Breast epithelium (tissue), 4 donors: ENCODE data around the gene CMTM8. TPM values are rescaled to one million over a fixed set of nuclear protein-coding genes. Genes with fewer than 3 reads are reported as not detected.

Experiments used
- DNase-seq, 2 donors: peaks; one replicate each; pipeline ENCODE4 v3.0.0-alpha.2; 2019; ENCODE audit warnings: low spot score in 2 of 2
- H3K27ac ChIP-seq, 2 donors: fragments of 200-600 bp; sonication (generic) in 1 of 2; one replicate each; pipeline ENCODE4 v1.5.1; 2016 to 2019; ENCODE audit warnings: mild to moderate bottlenecking in 1 of 2
- H3K27me3 ChIP-seq, 2 donors: fragments of 200-600 bp; sonication (generic) in 1 of 2; one replicate each; pipeline versions ENCODE4 v1.5.1 to v1.6.0; 2017 to 2019; ENCODE audit warnings: control low read depth in 1 of 2, mild to moderate bottlenecking in 1 of 2
- H3K36me3 ChIP-seq: fragments of 200-600 bp; one replicate; pipeline ENCODE4 v1.5.1; 2019
- H3K4me1 ChIP-seq, 2 donors: fragments of 200-600 bp; sonication (generic); one replicate each; pipeline ENCODE4 v1.5.1; 2016 to 2019; ENCODE audit warnings: control low read depth in 1 of 2
- H3K4me3 ChIP-seq, 3 donors: fragments of 200-600 bp; sonication (generic); 1 replicate in 2 of 3; 2 replicates in 1 of 3; pipeline ENCODE4 v1.5.1; 2016 to 2019; ENCODE audit warnings: mild to moderate bottlenecking in 3 of 3, moderate library complexity in 2 of 3
- H3K9me3 ChIP-seq, 2 donors: fragments of 200-600 bp; sonication (generic) in 1 of 2; one replicate each; pipeline ENCODE4 v1.5.1; 2016 to 2019; ENCODE audit warnings: control low read depth in 1 of 2
- CTCF ChIP-seq, 3 donors: fragments of 450-650 bp; IDR thresholded peaks; one replicate each; pipeline ENCODE4 v1.5.1; 2016 to 2017; ENCODE audit warnings: antibody characterized with exemption in 3 of 3, mild to moderate bottlenecking in 3 of 3, moderate library complexity in 3 of 3
- POLR2A ChIP-seq: fragments of 450-650 bp; IDR thresholded peaks from one replicate; pipeline ENCODE4 v1.6.1; 2016; ENCODE audit warnings: antibody characterized with exemption, mild to moderate bottlenecking, moderate library complexity
- POLR2AphosphoS5 ChIP-seq, 3 donors: sonication (generic); formaldehyde crosslinking; IDR thresholded peaks; one replicate each; pipeline ENCODE4 v1.6.1; 2017; ENCODE audit warnings: antibody characterized with exemption in 3 of 3
- intact Hi-C: fragments of 100-400 bp; cut with DNase I; formaldehyde crosslinking; loops from one replicate; pipeline ENCODE4 v1.15.1; 2023; ENCODE audit warnings: low total_unique reads
- total RNA-seq, 3 donors: library from RNA; depleted of rRNA; stranded (reverse); fragments of >200 nt; gene quantifications; one replicate each; pipeline ENCODE4 v1.1.0, GENCODE V29; 2016

CMTM8 gene
- total RNA-seq, 3 donors from 2014 or later, result 4.2 to 24.7 (median 19.3) TPM

DNA sequence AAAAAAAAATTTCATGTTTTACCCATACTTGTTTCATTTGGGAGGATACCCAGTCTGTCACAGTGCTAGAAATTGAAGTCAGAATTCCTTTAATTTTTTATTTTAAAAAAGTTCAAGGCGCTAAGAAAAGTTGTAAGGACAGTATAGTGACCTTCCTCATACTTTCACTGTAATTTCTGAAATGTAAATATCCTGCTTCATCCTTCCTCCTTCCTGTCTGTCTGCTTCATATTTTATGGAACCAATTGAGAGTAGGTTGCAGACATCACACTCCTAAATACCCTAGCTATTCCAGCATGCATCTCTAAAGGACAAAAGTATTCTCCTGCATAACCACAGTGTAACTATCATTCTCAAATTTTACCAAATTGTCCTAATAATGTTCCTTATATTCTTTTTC lies 35.8 kb downstream of the CMTM8 start:
- TF ChIP-seq POLR2A (no peak), CTCF (IDR thresholded peaks at IDR 0.05) (no peak), POLR2AphosphoS5 (IDR thresholded peaks at IDR 0.05) (no peak)

DNA sequence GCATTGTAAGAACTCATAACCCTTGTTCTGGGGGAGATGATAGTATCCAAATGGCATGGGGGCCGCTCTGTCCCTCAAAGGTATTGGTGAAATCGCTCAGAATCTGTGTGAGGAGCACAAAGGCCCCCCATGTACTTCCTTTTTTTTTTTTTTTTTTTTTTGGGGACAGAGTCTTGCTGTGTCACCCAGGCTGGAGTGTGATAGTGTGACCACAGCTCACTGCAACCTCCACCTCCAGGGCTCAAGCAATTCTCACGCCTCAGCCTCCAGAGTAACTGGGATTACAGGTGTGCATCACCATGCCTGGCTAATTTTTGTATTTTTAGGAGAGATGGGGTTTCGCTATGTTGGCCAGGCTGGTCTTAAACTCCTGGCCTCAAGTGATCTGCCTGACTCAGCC lies 37.0 kb downstream of the CMTM8 start:
- intact Hi-C loops, result no loop called here
- DNase-seq, result no peak
- Histone ChIP-seq H3K36me3 (no peaks in the 10 kb centered on the region), H3K27me3 (no peaks in the 10 kb centered on the region), H3K9me3 (no peaks in the 10 kb centered on the region), H3K4me1 (peaks cover 0 to 8% of the 10 kb centered on the region in 2 donors), H3K27ac (peak overlapping the region; percentile 88 to 91), H3K4me3 (peak overlapping the region in 1 of 3 donors; percentile 44)
- TF ChIP-seq POLR2AphosphoS5 (IDR thresholded peaks at IDR 0.05), result no peak
- no peak for TF ChIP-seq POLR2A
- no peak for TF ChIP-seq CTCF (IDR thresholded peaks at IDR 0.05)

More for the DNA sequence above, 35.8 kb downstream of the CMTM8 start:
- Histone ChIP-seq H3K9me3 (no peaks in the 10 kb centered on the region), H3K4me3 (no peak overlapping the region), H3K4me1 (peaks cover 0 to 8% of the 10 kb centered on the region in 2 donors), H3K27me3 (no peaks in the 10 kb centered on the region), H3K36me3 (no peaks in the 10 kb centered on the region), H3K27ac (peak overlapping the region in 1 of 2 donors; percentile 88)
- DNase-seq, result no peak
- intact Hi-C loops, result no loop called here

GRCh38 chr3:32276279-32276841 lies 37.9 kb downstream of the CMTM8 start:
- Histone ChIP-seq H3K36me3 (no peaks in the 10 kb centered on the region), H3K27ac (peak overlapping the region; percentile 88 to 91), H3K27me3 (no peaks in the 10 kb centered on the region), H3K9me3 (no peaks in the 10 kb centered on the region), H3K4me3 (peak overlapping the region in 1 of 3 donors; percentile 44), H3K4me1 (peaks cover 0 to 8% of the 10 kb centered on the region in 2 donors)
- DNase-seq, result peak in 1 of 2 donors; percentile 95
- TF ChIP-seq POLR2A (no peak), POLR2AphosphoS5 (IDR thresholded peaks at IDR 0.05) (peak; percentile 17 to 73 (median 24))
- intact Hi-C loops, result no loop called here

DNA sequence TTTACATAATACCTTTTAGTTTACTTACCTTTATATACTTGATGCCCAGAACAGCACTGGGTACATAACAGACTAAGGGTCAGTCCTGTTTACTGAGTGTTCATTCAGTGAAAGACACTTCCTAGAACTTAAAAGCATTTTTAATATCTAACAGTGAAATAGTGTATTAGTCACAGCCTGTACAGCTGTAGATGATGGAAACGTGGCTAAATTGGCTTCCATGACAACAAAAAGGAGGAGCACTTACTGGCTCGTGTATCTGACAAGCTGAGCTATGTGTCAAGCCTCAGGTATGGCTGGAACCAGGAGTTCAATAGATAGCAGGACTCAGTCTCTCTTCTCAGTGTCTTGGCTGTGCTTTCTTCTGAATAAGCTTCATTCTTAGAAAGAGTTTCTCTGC lies 40.2 kb downstream of the CMTM8 start:
- Histone ChIP-seq H3K27me3 (no peaks in the 10 kb centered on the region), H3K27ac (peak overlapping the region in 1 of 2 donors; percentile 25), H3K9me3 (no peaks in the 10 kb centered on the region), H3K4me1 (peaks cover 0 to 8% of the 10 kb centered on the region in 2 donors), H3K36me3 (no peaks in the 10 kb centered on the region), H3K4me3 (no peak overlapping the region)
- intact Hi-C loops, result no loop called here
- TF ChIP-seq POLR2A, result no peak
- no peak for TF ChIP-seq CTCF (IDR thresholded peaks at IDR 0.05)
- no peak for TF ChIP-seq POLR2AphosphoS5 (IDR thresholded peaks at IDR 0.05)
- DNase-seq, result no peak

DNA sequence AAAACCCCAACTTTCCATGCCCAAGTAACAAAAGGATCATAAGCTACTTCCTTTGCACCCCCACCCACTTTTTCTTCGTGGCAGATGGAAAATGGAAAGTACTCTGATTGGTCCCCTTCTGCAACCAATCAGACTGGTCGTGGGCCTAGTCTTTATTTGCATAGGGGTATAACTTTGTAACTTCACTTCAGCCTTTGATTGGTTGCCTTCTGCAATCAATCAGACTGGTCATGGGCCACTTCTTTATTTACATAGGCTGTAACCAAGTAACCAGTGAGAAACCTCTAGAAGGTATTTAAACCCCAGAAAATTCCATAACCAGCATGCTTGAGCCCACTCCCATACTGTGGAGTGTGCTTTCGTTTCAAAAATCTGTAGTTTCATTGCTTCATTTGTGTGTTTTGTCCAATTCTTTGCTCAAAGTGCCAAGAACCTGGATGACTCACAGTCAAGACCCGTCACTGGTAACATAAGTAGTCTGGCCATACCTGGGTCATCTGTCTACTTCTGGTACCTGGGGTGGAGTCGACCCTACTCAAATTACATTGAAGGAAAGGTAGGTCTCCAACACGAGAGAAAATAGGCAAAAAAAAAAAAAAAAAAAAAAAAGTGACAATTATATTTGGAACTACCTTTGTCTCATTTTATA lies 41.9 kb downstream of the CMTM8 start:
- DNase-seq, result no peak
- no peak overlapping the region for H3K27ac ChIP-seq
- peaks cover 0 to 8% of the 10 kb centered on the region in 2 donors for H3K4me1 ChIP-seq
- no peaks in the 10 kb centered on the region for H3K9me3 ChIP-seq
- TF ChIP-seq POLR2A (no peak), POLR2AphosphoS5 (IDR thresholded peaks at IDR 0.05) (no peak), CTCF (IDR thresholded peaks at IDR 0.05) (no peak)
- intact Hi-C loops, result no loop called here
- H3K36me3 ChIP-seq, result no peaks in the 10 kb centered on the region
- H3K27me3 ChIP-seq, result no peaks in the 10 kb centered on the region
- H3K4me3 ChIP-seq, result no peak overlapping the region
